ENCODE data around the gene FAM120B.
A peak's percentile ranks its signal among the peaks of the same experiment; 100 is the strongest.
"Not testable (repeated sequence)": the region's sequence is repeated elsewhere in the genome, so short reads cannot be mapped to it uniquely, and the experiment has no call there.

The FAM120B gene

GRCh38 chr6:170306324-170307079 is at the start of gene FAM120B:
TSS of gene FAM120B (plus strand) at chr6:170306758. CDS start at chr6:170317391, 10,633 bp downstream.
- peaks cover 9% of the 10 kb centered on the region for H3K9me3 ChIP-seq (ENCODE audit: control insufficient read depth, insufficient read depth, low read length)
- H3K36me3 ChIP-seq (ENCODE audit: control insufficient read depth, insufficient read depth, low read length) = no peaks in the 10 kb centered on the region
- H3K4me3 ChIP-seq (ENCODE audit: low read depth, low read length) = peak within 1 kb of the TSS; percentile 82
- H3K4me1 ChIP-seq (ENCODE audit: control insufficient read depth, insufficient read depth, low read length) = no peaks in the 10 kb centered on the region
- H3K27me3 ChIP-seq (ENCODE audit: control insufficient read depth, insufficient read depth, low read length) = peaks cover 20% of the 10 kb centered on the region
- H3K9ac ChIP-seq (ENCODE audit: low read depth, low read length) = peak within 1 kb of the TSS; percentile 42

- no peaks in the 10 kb centered on the region for H3K4me1 ChIP-seq (ENCODE audit: control insufficient read depth, insufficient read depth, low read length)
- no peaks in the 10 kb centered on the region for H3K27me3 ChIP-seq (ENCODE audit: control insufficient read depth, insufficient read depth, low read length)
- H3K9ac ChIP-seq (ENCODE audit: low read depth, low read length) = no peak overlapping the region
- no peaks in the 10 kb centered on the region for H3K36me3 ChIP-seq (ENCODE audit: control insufficient read depth, insufficient read depth, low read length)
- no peaks in the 10 kb centered on the region for H3K9me3 ChIP-seq (ENCODE audit: control insufficient read depth, insufficient read depth, low read length)
- H3K4me3 ChIP-seq (ENCODE audit: low read depth, low read length) = no peak overlapping the region
Observed at GRCh38 chr6:170257376-170257775, 49.2 kb upstream of the FAM120B start.

GRCh38 chr6:170258407-170258806 is 48.2 kb upstream of the FAM120B start:
- Histone ChIP-seq H3K36me3 (ENCODE audit: control insufficient read depth, insufficient read depth, low read length) (no peaks in the 10 kb centered on the region), H3K4me1 (ENCODE audit: control insufficient read depth, insufficient read depth, low read length) (no peaks in the 10 kb centered on the region), H3K9me3 (ENCODE audit: control insufficient read depth, insufficient read depth, low read length) (no peaks in the 10 kb centered on the region), H3K9ac (ENCODE audit: low read depth, low read length) (no peak overlapping the region), H3K4me3 (ENCODE audit: low read depth, low read length) (no peak overlapping the region), H3K27me3 (ENCODE audit: control insufficient read depth, insufficient read depth, low read length) (no peaks in the 10 kb centered on the region)

- H3K27me3 ChIP-seq (ENCODE audit: control insufficient read depth, insufficient read depth, low read length) = no peaks in the 10 kb centered on the region
- no peaks in the 10 kb centered on the region for H3K36me3 ChIP-seq (ENCODE audit: control insufficient read depth, insufficient read depth, low read length)
- no peaks in the 10 kb centered on the region for H3K4me1 ChIP-seq (ENCODE audit: control insufficient read depth, insufficient read depth, low read length)
- no peaks in the 10 kb centered on the region for H3K9me3 ChIP-seq (ENCODE audit: control insufficient read depth, insufficient read depth, low read length)
- no peak overlapping the region for H3K9ac ChIP-seq (ENCODE audit: low read depth, low read length)
- H3K4me3 ChIP-seq (ENCODE audit: low read depth, low read length) = no peak overlapping the region
Observed at GRCh38 chr6:170259278-170259677, 47.3 kb upstream of the FAM120B start.

GRCh38 chr6:170260686-170261085 is 45.9 kb upstream of the FAM120B start:
- H3K9me3 ChIP-seq (ENCODE audit: control insufficient read depth, insufficient read depth, low read length) = no peaks in the 10 kb centered on the region

GRCh38 chr6:170261643-170262488 is 44.7 kb upstream of the FAM120B start:
- Histone ChIP-seq H3K9me3 (ENCODE audit: control insufficient read depth, insufficient read depth, low read length) (no peaks in the 10 kb centered on the region), H3K4me1 (ENCODE audit: control insufficient read depth, insufficient read depth, low read length) (no peaks in the 10 kb centered on the region), H3K9ac (ENCODE audit: low read depth, low read length) (no peak overlapping the region), H3K4me3 (ENCODE audit: low read depth, low read length) (no peak overlapping the region), H3K27me3 (ENCODE audit: control insufficient read depth, insufficient read depth, low read length) (no peaks in the 10 kb centered on the region), H3K36me3 (ENCODE audit: control insufficient read depth, insufficient read depth, low read length) (no peaks in the 10 kb centered on the region)

More at GRCh38 chr6:170260686-170261085, 45.9 kb upstream of the FAM120B start:
- Histone ChIP-seq H3K9ac (ENCODE audit: low read depth, low read length) (no peak overlapping the region), H3K4me1 (ENCODE audit: control insufficient read depth, insufficient read depth, low read length) (no peaks in the 10 kb centered on the region), H3K36me3 (ENCODE audit: control insufficient read depth, insufficient read depth, low read length) (no peaks in the 10 kb centered on the region), H3K27me3 (ENCODE audit: control insufficient read depth, insufficient read depth, low read length) (no peaks in the 10 kb centered on the region), H3K4me3 (ENCODE audit: low read depth, low read length) (no peak overlapping the region)

- Histone ChIP-seq H3K36me3 (ENCODE audit: control insufficient read depth, insufficient read depth, low read length) (no peaks in the 10 kb centered on the region), H3K4me1 (ENCODE audit: control insufficient read depth, insufficient read depth, low read length) (no peaks in the 10 kb centered on the region), H3K27me3 (ENCODE audit: control insufficient read depth, insufficient read depth, low read length) (no peaks in the 10 kb centered on the region), H3K9ac (ENCODE audit: low read depth, low read length) (no peak overlapping the region), H3K4me3 (ENCODE audit: low read depth, low read length) (no peak overlapping the region), H3K9me3 (ENCODE audit: control insufficient read depth, insufficient read depth, low read length) (no peaks in the 10 kb centered on the region)
Observed at GRCh38 chr6:170262489-170263088, 44.0 kb upstream of the FAM120B start.

- Histone ChIP-seq H3K4me1 (ENCODE audit: control insufficient read depth, insufficient read depth, low read length) (no peaks in the 10 kb centered on the region), H3K4me3 (ENCODE audit: low read depth, low read length) (no peak overlapping the region), H3K9me3 (ENCODE audit: control insufficient read depth, insufficient read depth, low read length) (no peaks in the 10 kb centered on the region), H3K27me3 (ENCODE audit: control insufficient read depth, insufficient read depth, low read length) (no peaks in the 10 kb centered on the region), H3K9ac (ENCODE audit: low read depth, low read length) (no peak overlapping the region), H3K36me3 (ENCODE audit: control insufficient read depth, insufficient read depth, low read length) (no peaks in the 10 kb centered on the region)
Observed at GRCh38 chr6:170263410-170263809, 43.1 kb upstream of the FAM120B start.

GRCh38 chr6:170264086-170264485 is 42.5 kb upstream of the FAM120B start:
- H3K27me3 ChIP-seq (ENCODE audit: control insufficient read depth, insufficient read depth, low read length) = no peaks in the 10 kb centered on the region

GRCh38 chr6:170264644-170265043 is 41.9 kb upstream of the FAM120B start:
- not testable (repeated sequence) for H3K9ac ChIP-seq (ENCODE audit: low read depth, low read length); H3K4me1 ChIP-seq (ENCODE audit: control insufficient read depth, insufficient read depth, low read length); H3K36me3 ChIP-seq (ENCODE audit: control insufficient read depth, insufficient read depth, low read length); H3K9me3 ChIP-seq (ENCODE audit: control insufficient read depth, insufficient read depth, low read length); H3K4me3 ChIP-seq (ENCODE audit: low read depth, low read length); H3K27me3 ChIP-seq (ENCODE audit: control insufficient read depth, insufficient read depth, low read length)

More at GRCh38 chr6:170264086-170264485, 42.5 kb upstream of the FAM120B start:
- Histone ChIP-seq H3K36me3 (ENCODE audit: control insufficient read depth, insufficient read depth, low read length) (no peaks in the 10 kb centered on the region), H3K9me3 (ENCODE audit: control insufficient read depth, insufficient read depth, low read length) (no peaks in the 10 kb centered on the region), H3K4me1 (ENCODE audit: control insufficient read depth, insufficient read depth, low read length) (no peaks in the 10 kb centered on the region), H3K9ac (ENCODE audit: low read depth, low read length) (no peak overlapping the region), H3K4me3 (ENCODE audit: low read depth, low read length) (no peak overlapping the region)

GRCh38 chr6:170265655-170266054 is 40.9 kb upstream of the FAM120B start:
- no peaks in the 10 kb centered on the region for H3K9me3 ChIP-seq (ENCODE audit: control insufficient read depth, insufficient read depth, low read length)
- H3K27me3 ChIP-seq (ENCODE audit: control insufficient read depth, insufficient read depth, low read length) = no peaks in the 10 kb centered on the region

More at GRCh38 chr6:170265655-170266054, 40.9 kb upstream of the FAM120B start:
- Histone ChIP-seq H3K4me3 (ENCODE audit: low read depth, low read length) (no peak overlapping the region), H3K4me1 (ENCODE audit: control insufficient read depth, insufficient read depth, low read length) (no peaks in the 10 kb centered on the region), H3K9ac (ENCODE audit: low read depth, low read length) (no peak overlapping the region), H3K36me3 (ENCODE audit: control insufficient read depth, insufficient read depth, low read length) (no peaks in the 10 kb centered on the region)
